HG03175 (cell line): Measurements from ENCODE around the gene KLHDC4.
"Not testable (repeated sequence)": the region's sequence is repeated elsewhere in the genome, so short reads cannot be mapped to it uniquely, and the experiment has no call there.

ENCODE experiments used
- ATAC-seq: cut with Tn5 transposase; IDR thresholded peaks from one replicate; pipeline ENCODE4 v1.9.1; 2021; ENCODE audit warnings: mild to moderate bottlenecking, moderate library complexity; ENCODE audit not compliant: unreplicated experiment

KLHDC4 gene

GRCh38 chr16:87686697-87687096, 79.1 kb downstream of the KLHDC4 start:
- no peak for ATAC-seq

DNA sequence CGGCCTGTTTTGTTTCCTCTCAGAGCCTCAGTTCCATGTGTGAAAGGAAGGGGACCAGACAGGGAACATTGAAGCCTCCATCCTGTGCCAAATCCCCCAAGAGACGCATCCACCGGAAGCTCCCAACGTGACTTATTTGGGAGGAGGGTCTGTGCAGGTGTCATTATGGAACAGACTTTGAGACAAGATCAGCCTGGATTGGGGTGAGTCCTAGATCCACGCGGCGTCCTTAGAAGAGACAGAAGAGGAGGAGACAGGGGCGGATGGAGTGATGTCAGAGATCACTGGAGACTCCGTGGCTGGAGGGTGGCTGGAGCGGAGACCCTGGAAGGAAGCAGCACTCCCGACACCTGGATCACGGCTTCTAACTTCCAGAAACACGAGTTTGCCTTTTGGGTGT, 80.0 kb downstream of the KLHDC4 start:
- ATAC-seq: no peak

DNA sequence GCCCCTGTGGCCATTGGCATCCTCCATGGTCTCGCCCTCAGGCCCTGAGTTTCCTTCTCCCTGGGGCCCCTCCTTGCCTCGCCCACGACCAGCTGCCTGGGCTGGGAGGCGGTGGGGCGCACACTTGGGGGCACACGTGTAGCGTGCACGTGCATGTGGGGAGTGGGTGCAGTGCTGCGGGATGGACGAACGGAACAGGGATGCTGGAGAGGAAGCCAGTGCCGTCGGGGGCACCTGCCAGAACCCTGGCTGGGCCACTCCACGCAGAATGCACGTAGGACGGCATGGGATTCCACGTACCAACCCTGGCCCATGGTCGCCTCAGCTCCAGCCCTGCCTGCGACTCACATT, 80.4 kb downstream of the KLHDC4 start:
- ATAC-seq: no peak

DNA sequence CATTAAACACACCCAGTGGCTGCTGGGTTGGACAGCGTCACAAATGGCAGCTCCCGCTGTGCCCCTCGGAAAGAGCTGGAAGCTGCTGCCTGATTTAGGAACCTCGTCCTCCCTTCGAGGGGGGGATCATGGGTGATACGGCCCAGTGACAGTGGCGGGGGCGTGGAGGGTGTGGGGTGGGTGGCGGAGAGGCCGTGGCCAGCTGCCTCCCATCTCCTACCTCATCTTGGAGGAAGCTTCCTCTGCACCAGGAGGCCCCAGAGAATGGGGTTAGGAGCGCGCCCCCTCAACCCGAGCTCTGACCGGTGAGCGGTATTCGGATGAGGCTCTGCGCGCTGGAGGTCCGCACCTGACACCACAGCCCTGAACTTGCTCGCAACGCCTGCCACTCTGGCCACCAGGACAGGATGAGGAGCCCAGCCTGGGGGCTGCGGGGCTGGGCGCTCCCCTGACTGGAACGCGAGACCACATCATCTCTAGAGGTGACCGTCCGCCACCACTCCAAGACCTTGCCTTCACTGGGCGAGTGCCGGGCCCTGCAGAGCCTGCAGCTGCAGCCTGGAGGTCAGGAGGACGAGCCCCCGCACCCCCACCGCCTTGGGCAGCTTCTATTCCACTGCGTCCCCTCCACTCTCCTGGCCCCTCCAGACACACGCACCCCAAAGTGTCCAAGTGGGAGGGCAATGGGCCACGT, 80.9 kb downstream of the KLHDC4 start:
- no peak for ATAC-seq

- no peak for ATAC-seq
These were observed 81.6 kb downstream of the KLHDC4 start for GRCh38 chr16:87684106-87684677.

DNA sequence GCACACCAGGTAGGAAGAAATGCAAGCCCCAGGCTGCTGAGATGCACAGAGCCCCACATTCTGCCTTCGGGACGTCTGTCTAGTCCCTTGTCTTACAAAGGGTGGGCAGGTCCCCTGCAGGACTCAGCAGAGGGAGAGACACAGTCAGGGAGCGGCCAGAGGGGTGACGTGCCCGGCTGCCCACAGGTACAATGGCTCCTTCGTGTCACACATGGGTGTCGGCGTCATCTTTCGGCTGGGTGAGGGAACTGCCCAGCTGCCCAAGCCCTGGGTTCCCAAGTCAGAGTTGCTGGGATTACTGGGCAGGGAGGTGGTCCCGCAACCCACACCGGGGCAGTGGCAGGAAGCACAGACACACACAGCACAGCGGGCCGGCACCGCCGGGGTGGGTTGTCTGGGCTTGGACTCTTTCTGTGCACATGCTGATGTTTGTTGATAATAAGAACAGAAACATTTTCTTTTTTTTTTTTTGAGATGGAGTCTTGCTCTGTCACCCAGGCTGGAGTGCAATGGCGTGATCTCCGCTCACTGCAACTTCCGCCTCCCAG, 82.9 kb downstream of the KLHDC4 start:
- no peak for ATAC-seq

DNA sequence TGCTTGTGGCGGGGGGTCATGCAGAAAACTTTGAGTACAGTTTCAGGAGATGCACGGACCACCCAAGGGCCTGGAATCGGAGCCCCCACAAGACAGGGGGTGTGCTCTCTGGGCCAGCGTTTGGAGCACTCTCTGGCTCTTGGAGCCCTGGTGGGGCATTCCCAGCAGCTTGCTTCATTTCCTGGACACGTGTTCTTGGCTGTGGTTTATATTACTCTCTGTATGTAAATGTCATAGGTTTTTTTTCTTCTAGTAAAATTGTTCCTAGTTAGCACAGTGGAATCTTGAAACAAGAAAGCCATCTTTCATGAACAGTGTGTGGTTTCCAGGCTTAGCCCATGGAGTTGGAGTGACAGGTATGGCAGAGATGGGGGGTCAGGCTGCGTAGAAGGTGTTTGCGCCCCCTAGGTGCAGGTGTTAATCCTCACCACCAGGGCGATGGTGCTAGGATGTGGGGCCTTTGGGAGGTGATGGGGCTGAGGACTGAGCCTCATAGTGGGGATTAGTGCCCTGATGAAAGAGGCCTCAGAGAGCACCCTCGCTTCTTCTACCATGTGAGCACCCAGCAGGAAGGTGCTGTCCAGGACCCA, 83.7 kb downstream of the KLHDC4 start:
- ATAC-seq: no peak

- ATAC-seq: not testable (repeated sequence)
These were observed 84.7 kb downstream of the KLHDC4 start for GRCh38 chr16:87681051-87681602.

GRCh38 chr16:87680272-87680644, 85.5 kb downstream of the KLHDC4 start:
- ATAC-seq: no peak

GRCh38 chr16:87679593-87680271, 86.1 kb downstream of the KLHDC4 start:
- no peak for ATAC-seq

DNA sequence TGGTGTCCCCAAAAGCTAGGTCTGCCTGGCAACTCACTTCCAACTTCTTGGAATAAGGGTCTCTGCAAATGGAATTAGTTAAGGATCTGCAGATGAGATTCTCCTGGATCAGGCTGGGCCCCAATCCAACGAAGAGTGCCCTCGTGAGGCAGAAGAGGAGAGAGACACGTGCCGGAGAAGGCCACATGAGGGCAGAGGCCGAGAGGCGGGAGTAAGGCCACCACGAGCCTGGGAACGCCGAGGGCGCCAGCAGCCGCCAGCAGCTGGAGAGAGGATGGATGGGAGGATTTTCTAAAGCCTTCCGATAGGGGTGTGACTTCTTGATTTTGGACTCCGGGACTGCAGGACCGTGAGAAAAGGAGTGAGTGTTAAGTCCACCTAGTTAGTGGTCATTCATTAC, 87.2 kb downstream of the KLHDC4 start:
- ATAC-seq: no peak

GRCh38 chr16:87677830-87678229, 88.0 kb downstream of the KLHDC4 start:
- ATAC-seq: no peak

- ATAC-seq: no peak
These were observed 90.6 kb downstream of the KLHDC4 start for GRCh38 chr16:87675111-87675719.

GRCh38 chr16:87674419-87674818, 91.4 kb downstream of the KLHDC4 start:
- ATAC-seq: no peak

DNA sequence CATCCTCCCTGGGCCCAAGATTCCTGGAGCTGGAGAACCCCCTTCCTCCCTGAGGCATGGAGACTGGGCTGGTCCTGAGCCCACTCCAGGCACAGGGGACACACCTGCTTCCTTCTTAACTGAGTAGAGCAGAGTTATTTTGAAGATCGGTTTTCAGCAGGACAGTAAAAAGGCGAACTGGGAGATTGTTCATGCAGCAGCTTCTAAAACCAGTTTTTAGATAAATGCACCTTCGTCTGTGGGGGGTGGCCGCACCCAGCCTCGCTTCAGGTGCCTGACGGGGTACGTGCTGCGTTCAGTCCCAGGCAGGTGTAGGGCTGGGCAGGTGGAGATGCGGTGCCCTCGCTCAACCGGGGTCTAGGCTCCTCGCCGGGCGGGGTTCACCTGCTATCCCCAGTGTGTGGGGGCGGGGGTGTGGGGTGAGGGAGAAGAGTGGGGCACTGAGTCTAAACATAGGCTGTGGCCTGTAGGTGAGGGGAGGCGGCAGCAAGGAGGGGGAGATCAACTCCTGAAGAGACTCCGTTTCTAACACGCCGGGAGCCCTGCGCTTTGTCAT, 94.0 kb downstream of the KLHDC4 start:
- no peak for ATAC-seq

DNA sequence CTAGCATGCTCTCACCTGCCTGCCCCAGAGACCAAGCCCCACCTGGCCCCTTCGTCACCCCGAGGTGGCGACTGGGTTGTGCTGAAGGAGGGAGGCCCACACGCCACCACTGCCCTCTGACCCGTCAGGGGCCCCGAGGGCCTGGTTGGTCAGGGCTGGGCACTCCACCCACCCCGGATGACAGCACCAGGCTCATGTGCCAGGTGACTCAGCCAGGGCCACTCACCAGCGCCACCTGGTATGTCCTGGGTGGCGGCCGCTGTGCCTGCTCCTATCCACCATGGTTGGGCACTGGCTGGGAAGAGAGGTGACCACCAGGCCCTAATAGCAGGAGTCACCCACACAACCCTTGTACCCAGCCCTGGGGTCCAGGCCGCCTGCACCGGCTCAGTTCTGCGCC, 94.6 kb downstream of the KLHDC4 start:
- no peak for ATAC-seq

- no peak for ATAC-seq
These were observed 96.1 kb downstream of the KLHDC4 start for GRCh38 chr16:87669672-87670071.

DNA sequence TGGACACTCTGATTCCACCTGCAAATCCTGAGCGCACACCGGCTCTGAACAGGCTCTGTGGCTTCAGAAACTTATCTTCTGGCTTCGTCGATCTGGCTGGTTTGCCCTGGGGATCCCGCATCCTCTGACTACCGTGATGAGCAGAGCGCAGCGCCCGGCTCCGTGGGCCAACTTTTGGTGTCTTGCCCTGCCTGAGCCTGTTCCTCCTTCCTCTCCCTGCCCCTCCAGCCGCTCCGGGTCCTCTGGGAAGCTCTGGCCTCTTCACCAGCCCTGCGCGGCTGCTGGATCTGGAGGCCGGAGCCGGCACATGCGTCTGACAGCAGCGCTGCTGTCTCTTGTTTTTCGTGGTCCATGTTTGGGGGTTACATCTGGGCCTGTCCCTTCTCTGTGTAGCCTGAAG, 97.8 kb downstream of the KLHDC4 start:
- no peak for ATAC-seq

- no peak for ATAC-seq
These were observed 98.3 kb downstream of the KLHDC4 start for GRCh38 chr16:87667443-87667842.

DNA sequence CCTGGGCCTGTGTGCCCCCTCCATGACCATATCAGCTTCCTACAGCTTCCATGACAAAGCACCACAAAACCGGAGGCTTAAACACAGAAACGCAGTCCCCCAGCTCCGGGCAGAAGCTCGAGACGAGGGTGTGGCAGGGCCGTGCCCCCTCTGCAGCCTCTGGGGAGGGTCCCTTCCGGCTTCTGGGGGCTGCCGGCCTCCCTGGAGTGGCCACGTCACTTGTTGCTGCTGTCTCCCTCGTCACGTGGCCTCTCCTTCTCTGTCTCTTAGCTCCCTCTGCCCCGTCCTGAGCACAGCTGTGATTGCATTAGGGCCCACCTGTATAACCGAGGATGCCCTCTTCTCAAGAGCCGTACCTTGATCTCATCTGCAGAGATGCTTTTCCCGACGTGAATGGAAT, 98.9 kb downstream of the KLHDC4 start:
- no peak for ATAC-seq

DNA sequence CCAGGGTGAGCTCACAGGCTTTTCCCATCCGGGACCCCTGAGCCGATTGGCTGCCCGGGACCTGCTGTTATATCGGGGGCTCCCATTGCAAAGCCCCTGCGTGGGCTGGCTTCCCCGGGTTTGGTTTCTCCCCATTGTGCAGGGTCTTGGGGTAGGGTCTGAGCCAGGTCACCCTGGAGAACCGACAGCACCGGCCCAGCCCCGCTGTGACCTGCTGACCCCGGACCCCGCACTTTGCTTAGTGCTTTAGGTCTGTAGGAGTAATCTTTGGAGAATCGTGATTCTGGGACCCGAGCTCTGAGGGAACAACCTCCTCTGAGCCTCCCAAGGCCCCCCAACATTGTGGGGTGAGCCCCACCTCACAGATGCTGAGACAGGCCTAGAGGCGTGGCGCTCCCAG, 100.6 kb downstream of the KLHDC4 start:
- ATAC-seq: no peak
